ENCODE measurements around the gene C6orf118.

DNA sequence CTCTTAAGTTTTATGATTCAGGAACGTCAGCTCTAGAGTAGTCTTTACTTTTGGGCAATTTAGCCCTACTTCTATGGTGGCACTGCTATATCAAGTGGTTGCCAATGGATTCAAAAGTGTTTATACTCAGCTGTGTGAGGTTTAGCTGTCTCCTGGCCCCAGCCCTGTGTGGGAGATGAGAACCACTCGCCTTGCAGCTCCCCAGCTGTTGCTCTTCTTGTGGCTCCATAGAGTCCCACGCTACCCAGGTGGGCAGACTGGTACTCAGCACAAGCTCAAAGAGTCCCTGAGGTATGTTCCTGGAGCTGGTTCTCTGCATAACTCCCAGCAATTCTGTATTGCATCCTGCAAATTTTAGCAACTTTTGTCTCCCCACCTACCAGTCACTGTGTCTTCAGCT, 59.6 kb downstream of the C6orf118 start:
- TF ChIP-seq, protein P1, sequence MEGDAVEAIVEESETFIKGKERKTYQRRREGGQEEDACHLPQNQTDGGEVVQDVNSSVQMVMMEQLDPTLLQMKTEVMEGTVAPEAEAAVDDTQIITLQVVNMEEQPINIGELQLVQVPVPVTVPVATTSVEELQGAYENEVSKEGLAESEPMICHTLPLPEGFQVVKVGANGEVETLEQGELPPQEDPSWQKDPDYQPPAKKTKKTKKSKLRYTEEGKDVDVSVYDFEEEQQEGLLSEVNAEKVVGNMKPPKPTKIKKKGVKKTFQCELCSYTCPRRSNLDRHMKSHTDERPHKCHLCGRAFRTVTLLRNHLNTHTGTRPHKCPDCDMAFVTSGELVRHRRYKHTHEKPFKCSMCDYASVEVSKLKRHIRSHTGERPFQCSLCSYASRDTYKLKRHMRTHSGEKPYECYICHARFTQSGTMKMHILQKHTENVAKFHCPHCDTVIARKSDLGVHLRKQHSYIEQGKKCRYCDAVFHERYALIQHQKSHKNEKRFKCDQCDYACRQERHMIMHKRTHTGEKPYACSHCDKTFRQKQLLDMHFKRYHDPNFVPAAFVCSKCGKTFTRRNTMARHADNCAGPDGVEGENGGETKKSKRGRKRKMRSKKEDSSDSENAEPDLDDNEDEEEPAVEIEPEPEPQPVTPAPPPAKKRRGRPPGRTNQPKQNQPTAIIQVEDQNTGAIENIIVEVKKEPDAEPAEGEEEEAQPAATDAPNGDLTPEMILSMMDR (IDR thresholded peaks at IDR 0.05) = no peak
- no peak for TF ChIP-seq POLR2A (IDR thresholded peaks at IDR 0.05)

Measured in right lobe of liver (tissue), 4 donors.